ENCODE data around the gene POLA1.
"Not testable (repeated sequence)": the region's sequence is repeated elsewhere in the genome, so short reads cannot be mapped to it uniquely, and the experiment has no call there.

Gene POLA1

GRCh38 chrX:24693453-24694202 is at the start of gene POLA1:
Gene POLA1 (plus strand): TSS chrX:24693918. CDS start chrX:24693962, 44 bp downstream.
- DNase-seq: peak; percentile 79 to 89

- DNase-seq: no peak
Measured at GRCh38 chrX:24646006-24646405, 47.7 kb upstream of the POLA1 start.

GRCh38 chrX:24646745-24647182 is 47.0 kb upstream of the POLA1 start:
- DNase-seq: peak in 1 of 2 donors; percentile 39

- DNase-seq: peak; percentile 26 to 44
Measured at GRCh38 chrX:24647257-24648058, 46.3 kb upstream of the POLA1 start, which contains the start of gene PCYT1B. Gene PCYT1B (minus strand): TSS chrX:24647347. CDS start chrX:24647105, 242 bp downstream.

- DNase-seq: no peak
Measured at GRCh38 chrX:24648495-24648894, 45.2 kb upstream of the POLA1 start.

GRCh38 chrX:24651783-24652182 is 41.9 kb upstream of the POLA1 start:
- no peak for DNase-seq

- DNase-seq: not testable (repeated sequence)
Measured at GRCh38 chrX:24655679-24656078, 38.0 kb upstream of the POLA1 start.

GRCh38 chrX:24657671-24658386 is 35.9 kb upstream of the POLA1 start:
- DNase-seq: no peak

- DNase-seq: no peak
Measured at GRCh38 chrX:24658421-24658820, 35.3 kb upstream of the POLA1 start.

- no peak for DNase-seq
Measured at GRCh38 chrX:24659106-24659505, 34.6 kb upstream of the POLA1 start.

GRCh38 chrX:24659646-24660045 is 34.1 kb upstream of the POLA1 start:
- no peak for DNase-seq

GRCh38 chrX:24661292-24661691 is 32.4 kb upstream of the POLA1 start:
- DNase-seq: no peak

- no peak for DNase-seq
Measured at GRCh38 chrX:24662352-24662751, 31.4 kb upstream of the POLA1 start.

- DNase-seq: no peak
Measured at GRCh38 chrX:24668111-24668510, 25.6 kb upstream of the POLA1 start.

- DNase-seq: peak; percentile 57 to 80
Measured at GRCh38 chrX:24672701-24673190, 21.0 kb upstream of the POLA1 start.

GRCh38 chrX:24673424-24673823 is 20.3 kb upstream of the POLA1 start:
- DNase-seq: no peak

- DNase-seq: no peak
Measured at GRCh38 chrX:24676403-24677024, 17.2 kb upstream of the POLA1 start.

GRCh38 chrX:24682739-24683432 is 10.8 kb upstream of the POLA1 start:
- DNase-seq: no peak

GRCh38 chrX:24684048-24684447 is 9.7 kb upstream of the POLA1 start:
- DNase-seq: no peak

GRCh38 chrX:24692305-24692704 is 1.4 kb upstream of the POLA1 start:
- DNase-seq: no peak

GRCh38 chrX:24694825-24695224 is 1.1 kb downstream of the POLA1 start:
- no peak for DNase-seq

- no peak for DNase-seq
Measured at GRCh38 chrX:24696294-24696693, 2.6 kb downstream of the POLA1 start.
